HG02970 (cell line): ENCODE results near the gene FMOD.

Source experiments
- ATAC-seq: cut with Tn5 transposase; IDR thresholded peaks from one replicate; pipeline ENCODE4 v1.9.1; 2021; ENCODE audit warnings: mild to moderate bottlenecking, moderate library complexity, moderate number of reproducible peaks; ENCODE audit not compliant: unreplicated experiment, low FRiP score

Gene FMOD

GRCh38 chr1:203361945-203362719, 11.2 kb upstream of the FMOD start:
- ATAC-seq, result no peak

- ATAC-seq, result no peak
Observed at GRCh38 chr1:203360547-203361185, 9.7 kb upstream of the FMOD start.

GRCh38 chr1:203359010-203359571, 8.2 kb upstream of the FMOD start:
- ATAC-seq, result no peak

GRCh38 chr1:203354246-203354645, 3.3 kb upstream of the FMOD start:
- no peak for ATAC-seq

- ATAC-seq, result no peak
Observed at GRCh38 chr1:203353486-203353885, 2.6 kb upstream of the FMOD start.

- ATAC-seq, result no peak
Observed at GRCh38 chr1:203349773-203350524, 973 bp downstream of the FMOD start.

- ATAC-seq, result no peak
Observed at GRCh38 chr1:203349166-203349565, 1.8 kb downstream of the FMOD start.

- no peak for ATAC-seq
Observed at GRCh38 chr1:203346769-203347102, 4.2 kb downstream of the FMOD start.

GRCh38 chr1:203346060-203346768, 4.7 kb downstream of the FMOD start:
- ATAC-seq, result no peak

GRCh38 chr1:203343956-203344754, 6.8 kb downstream of the FMOD start:
- ATAC-seq, result no peak

- ATAC-seq, result no peak
Observed at GRCh38 chr1:203342192-203342940, 8.6 kb downstream of the FMOD start.

- ATAC-seq, result no peak
Observed at GRCh38 chr1:203340112-203340790, 10.7 kb downstream of the FMOD start.

GRCh38 chr1:203338335-203339036, 12.4 kb downstream of the FMOD start:
- ATAC-seq, result no peak

- ATAC-seq, result no peak
Observed at GRCh38 chr1:203336097-203336496, 14.8 kb downstream of the FMOD start.

- ATAC-seq, result no peak
Observed at GRCh38 chr1:203335503-203335902, 15.4 kb downstream of the FMOD start.

GRCh38 chr1:203331224-203331623, 19.7 kb downstream of the FMOD start:
- ATAC-seq, result no peak

- ATAC-seq, result no peak
Observed at GRCh38 chr1:203328714-203329122, 22.2 kb downstream of the FMOD start.
